C4-2B (cell line): Measurements from ENCODE around the gene SPATA25.
"Not testable (repeated sequence)": the region's sequence is repeated elsewhere in the genome, so short reads cannot be mapped to it uniquely, and the experiment has no call there.

ENCODE experiments used
- H3K27ac ChIP-seq: fragments of 450-650 bp; 2 replicates; pipeline ENCODE4 v1.5.1; 2017
- ZFX ChIP-seq: fragments of 450-650 bp; IDR thresholded peaks from 2 replicates; pipeline ENCODE4 v1.6.1; 2017
- TF ChIP-seq, protein P1 (sequence below): fragments of 450-650 bp; conservative IDR thresholded peaks from 2 replicates; pipeline ENCODE4 v1.5.1; 2017; ENCODE audit warnings: mild to moderate bottlenecking

The SPATA25 gene

DNA sequence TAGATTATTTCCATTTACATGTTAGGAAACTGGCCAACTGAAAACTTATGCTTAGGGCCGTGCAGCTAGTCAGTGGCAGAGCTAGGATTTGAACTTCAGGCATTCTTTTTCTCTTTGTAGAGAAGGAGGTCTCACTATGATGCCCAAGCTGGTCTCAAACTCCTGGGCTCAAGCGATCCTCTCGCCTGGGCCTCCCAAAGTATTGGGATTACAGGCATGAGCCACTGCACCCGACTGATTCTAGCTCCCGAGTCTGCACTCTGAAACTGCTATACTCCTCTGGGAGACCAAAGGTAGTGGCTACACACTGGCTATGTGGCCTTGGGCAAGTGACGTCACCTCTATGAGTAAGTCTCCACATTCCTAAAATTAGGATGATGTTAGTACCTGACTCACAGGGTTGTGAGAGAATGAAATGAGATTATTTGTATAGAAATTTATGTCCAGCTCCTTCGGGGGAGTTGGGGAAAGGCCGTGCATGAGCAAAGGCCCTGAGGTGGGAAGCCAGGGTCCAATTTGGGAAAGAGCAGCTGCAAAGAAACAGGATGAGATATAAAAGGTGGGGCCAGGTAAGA is 18.2 kb upstream of the SPATA25 start:
- H3K27ac ChIP-seq = no peak overlapping the region
- no peak for TF ChIP-seq ZFX

DNA sequence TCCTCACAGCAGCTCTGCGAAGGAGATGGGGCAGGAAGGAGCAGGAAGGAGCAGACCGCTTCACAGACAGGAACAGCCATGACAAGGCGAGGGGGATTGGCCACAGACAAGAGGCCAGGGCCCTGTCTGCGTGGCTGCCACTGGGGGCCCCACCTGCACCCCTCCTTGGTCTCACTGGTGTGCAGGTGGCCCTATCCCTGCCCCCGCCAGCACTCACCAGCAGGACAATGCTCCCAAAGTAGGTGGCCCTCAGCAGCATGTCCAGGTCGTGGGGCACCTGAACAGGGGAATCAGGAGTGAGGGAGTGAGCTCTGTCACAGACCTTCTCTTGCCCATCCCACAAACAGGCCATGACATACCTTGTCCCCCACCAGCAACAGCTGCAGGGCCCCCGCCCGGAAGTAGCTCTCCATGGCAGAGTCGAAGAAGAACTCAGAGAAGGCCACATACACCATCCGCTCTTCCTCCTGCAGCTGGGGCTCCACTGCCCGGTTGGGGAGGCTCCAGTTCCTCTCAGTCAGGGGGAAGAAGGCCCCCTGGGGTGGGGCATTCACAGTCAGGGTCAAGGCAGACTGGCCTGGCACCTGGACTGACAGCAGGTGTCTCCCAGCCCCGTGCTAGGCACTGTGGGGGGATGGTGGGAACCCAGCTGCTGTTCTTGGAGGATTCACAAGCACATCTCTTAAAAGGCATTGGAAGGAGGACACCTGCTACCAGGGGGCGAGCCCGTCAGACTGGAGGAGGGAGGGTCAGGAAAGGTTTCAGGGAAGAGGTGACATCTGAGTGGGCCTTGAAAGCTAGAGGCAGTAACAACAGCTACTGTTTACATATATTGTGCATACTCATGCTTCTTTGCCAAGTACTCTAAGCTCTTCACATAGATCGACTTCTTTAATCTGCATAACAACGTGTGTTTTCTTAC is 17.4 kb upstream of the SPATA25 start:
- no peak for TF ChIP-seq ZFX
- TF ChIP-seq, protein P1, sequence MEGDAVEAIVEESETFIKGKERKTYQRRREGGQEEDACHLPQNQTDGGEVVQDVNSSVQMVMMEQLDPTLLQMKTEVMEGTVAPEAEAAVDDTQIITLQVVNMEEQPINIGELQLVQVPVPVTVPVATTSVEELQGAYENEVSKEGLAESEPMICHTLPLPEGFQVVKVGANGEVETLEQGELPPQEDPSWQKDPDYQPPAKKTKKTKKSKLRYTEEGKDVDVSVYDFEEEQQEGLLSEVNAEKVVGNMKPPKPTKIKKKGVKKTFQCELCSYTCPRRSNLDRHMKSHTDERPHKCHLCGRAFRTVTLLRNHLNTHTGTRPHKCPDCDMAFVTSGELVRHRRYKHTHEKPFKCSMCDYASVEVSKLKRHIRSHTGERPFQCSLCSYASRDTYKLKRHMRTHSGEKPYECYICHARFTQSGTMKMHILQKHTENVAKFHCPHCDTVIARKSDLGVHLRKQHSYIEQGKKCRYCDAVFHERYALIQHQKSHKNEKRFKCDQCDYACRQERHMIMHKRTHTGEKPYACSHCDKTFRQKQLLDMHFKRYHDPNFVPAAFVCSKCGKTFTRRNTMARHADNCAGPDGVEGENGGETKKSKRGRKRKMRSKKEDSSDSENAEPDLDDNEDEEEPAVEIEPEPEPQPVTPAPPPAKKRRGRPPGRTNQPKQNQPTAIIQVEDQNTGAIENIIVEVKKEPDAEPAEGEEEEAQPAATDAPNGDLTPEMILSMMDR = no peak
- H3K27ac ChIP-seq = no peak overlapping the region

DNA sequence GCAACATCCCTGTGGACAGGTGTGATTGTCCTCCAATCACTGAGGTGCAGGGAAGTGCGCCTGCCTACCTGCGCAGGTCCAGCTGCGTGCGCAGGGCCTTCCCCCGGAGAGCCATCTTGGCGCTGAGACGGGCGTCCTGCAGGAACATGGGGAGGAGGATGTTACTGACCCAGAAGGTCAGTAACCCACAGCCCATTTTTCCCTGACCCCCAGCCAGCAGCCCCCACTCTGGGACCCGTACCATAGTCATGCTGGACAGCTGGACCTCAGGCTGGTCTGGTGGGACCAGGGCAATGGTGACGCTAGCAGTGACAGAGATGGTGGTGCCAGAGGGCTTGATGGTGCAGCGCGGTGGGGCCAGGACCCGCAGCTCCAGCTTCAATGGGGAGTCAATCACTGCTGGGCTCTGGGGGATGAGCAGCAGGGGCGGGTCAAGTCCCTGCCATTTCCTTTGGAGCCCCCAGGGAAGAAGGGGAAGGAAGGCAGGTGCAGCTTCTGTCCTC is 14.8 kb upstream of the SPATA25 start:
- TF ChIP-seq, protein P1 = no peak
- TF ChIP-seq ZFX = no peak
- no peak overlapping the region for H3K27ac ChIP-seq

DNA sequence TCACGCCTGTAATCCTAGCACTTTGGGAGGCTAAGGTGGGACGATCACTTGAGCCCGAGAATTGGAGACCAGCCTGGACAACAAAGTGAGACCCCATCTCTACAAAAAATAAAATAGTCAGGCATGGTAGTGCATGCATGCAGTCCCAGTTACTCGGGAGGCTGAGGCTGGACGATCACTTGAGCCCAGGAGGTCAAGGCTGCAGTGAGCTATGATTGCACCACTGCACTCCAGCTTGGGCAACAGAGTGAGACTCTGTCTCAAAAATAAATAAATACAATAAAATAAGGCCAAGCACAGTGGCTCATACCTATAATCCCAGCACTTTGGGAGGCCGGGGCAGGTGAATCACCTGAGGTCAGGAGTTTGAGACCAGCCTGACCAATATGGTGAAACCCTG is 13.9 kb upstream of the SPATA25 start:
- not testable (repeated sequence) for H3K27ac ChIP-seq

DNA sequence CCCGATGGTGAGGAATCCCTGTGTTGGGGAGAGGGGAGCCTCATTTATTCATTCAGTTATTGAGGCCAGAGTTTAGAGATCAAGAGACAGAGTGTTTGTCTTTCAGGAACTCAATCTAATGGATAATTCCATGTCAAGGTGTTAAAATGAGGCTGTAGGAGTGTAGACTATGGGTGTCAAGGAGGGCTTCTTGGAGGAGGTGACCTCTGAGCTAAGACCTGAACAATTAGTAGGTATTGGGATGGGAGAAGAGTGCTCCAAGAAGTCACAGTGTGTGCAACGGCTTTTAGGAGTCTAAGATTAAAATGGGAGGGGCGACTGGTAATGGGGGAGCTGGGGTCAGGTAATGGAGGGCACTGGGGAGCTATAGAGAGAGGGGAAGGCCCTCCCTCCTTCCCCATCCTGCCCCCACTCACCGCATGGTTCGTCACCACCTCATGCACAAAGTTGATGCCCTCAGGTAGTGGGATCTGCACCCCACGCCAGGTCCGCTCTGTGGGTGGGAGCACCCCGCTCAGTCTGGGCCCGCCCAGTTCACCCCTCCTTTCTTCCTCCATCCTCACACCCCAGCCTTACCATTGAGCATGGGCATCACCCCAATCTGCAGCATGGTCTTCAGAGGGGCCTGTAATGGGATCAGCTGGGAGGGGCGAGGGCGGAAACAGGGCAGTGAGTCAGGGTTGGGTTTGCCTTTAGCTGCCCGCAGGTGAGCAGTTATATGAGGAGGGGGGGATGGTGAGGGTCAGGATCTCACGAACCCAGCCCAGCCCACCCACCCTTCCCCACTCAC is 11.8 kb upstream of the SPATA25 start:
- TF ChIP-seq, protein P1 = no peak
- TF ChIP-seq ZFX = no peak
- H3K27ac ChIP-seq = no peak overlapping the region

DNA sequence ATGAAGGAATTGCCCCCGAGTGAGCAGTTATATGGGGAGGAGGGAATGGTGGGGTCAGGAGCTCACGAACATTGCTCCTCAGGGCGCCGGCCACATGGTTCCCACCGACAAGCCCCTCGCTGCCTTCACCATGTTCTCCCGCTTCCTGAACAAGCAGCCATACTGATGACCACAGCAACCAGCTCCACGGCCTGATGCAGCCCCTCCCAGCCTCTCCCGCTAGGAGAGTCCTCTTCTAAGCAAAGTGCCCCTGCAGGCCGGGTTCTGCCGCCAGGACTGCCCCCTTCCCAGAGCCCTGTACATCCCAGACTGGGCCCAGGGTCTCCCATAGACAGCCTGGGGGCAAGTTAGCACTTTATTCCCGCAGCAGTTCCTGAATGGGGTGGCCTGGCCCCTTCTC is 10.9 kb upstream of the SPATA25 start:
- TF ChIP-seq, protein P1 = no peak
- no peak for TF ChIP-seq ZFX
- no peak overlapping the region for H3K27ac ChIP-seq

DNA sequence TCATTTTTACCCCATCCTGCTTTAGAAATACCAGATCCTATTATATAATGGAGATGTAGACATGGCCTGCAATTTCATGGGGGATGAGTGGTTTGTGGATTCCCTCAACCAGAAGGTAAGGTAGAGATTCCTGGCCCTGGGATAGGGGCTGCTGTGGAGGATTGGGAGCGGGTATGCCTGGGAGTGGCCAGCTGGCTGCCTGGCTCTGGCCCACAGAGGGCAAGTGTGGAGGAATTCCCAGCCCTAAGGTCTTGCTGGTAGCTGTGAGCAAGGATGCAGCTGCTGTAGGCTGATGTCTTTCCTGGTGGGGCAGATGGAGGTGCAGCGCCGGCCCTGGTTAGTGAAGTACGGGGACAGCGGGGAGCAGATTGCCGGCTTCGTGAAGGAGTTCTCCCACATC is 10.3 kb upstream of the SPATA25 start:
- TF ChIP-seq, protein P1 = no peak
- no peak for TF ChIP-seq ZFX

DNA sequence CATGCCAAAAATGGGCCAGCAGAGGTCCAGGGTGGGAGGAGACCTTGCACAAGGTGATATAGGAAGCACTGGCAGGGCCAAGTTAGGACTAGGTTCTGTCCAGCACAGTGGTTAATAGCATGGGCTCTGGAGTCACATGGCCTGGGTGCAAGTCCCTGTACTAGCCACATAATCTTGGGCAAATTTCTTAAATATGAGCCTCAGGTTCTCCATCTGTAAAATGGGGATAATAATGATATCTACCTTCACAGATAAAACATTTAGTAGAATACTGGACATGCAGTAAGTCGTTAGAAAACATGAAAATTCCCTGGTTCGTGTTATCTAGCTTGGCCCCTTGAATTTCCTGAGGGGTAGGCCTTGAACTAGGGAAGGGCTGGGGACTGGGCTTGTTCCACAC is 9.9 kb upstream of the SPATA25 start:
- no peak for TF ChIP-seq ZFX
- TF ChIP-seq, protein P1 = no peak

More for the DNA sequence above, 10.3 kb upstream of the SPATA25 start:
- H3K27ac ChIP-seq = no peak overlapping the region

More for the DNA sequence above, 9.9 kb upstream of the SPATA25 start:
- no peak overlapping the region for H3K27ac ChIP-seq
